ENCODE measurements around the gene GPR183.

GPR183 gene

DNA sequence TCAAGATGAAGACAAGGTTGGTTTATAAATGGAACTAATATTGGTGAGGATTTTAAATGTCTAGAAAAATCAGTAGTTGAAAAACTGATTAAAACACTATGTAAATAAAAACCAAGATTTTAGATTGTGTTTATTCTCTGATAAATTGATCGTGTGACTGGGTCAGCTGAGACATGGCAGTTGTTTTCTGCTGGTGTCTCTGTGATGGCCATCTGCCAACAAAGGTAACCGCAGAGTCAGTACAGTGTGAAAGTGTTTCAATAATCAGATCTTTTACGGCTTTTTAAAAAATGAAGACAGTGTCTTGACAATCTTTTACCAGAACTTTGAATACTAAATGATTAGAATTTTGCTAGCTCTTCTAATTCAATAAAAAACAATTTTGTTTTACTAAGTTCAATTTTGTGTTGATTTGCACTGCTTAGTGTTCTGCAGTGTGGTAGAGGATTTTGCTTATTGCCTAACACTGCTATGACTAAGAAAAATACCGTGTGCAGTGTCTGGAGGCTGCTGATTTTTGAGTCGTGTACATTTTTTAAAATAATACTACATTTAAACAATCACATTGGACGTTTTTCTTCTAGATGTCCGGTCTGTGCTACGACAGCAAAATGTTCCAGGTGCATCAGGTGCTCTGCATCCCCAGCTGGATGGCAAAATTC lies 32.7 kb upstream of the GPR183 start:
- TF ChIP-seq, protein P1, sequence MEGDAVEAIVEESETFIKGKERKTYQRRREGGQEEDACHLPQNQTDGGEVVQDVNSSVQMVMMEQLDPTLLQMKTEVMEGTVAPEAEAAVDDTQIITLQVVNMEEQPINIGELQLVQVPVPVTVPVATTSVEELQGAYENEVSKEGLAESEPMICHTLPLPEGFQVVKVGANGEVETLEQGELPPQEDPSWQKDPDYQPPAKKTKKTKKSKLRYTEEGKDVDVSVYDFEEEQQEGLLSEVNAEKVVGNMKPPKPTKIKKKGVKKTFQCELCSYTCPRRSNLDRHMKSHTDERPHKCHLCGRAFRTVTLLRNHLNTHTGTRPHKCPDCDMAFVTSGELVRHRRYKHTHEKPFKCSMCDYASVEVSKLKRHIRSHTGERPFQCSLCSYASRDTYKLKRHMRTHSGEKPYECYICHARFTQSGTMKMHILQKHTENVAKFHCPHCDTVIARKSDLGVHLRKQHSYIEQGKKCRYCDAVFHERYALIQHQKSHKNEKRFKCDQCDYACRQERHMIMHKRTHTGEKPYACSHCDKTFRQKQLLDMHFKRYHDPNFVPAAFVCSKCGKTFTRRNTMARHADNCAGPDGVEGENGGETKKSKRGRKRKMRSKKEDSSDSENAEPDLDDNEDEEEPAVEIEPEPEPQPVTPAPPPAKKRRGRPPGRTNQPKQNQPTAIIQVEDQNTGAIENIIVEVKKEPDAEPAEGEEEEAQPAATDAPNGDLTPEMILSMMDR (IDR thresholded peaks at IDR 0.05): no peak
- no peak for TF ChIP-seq ZFX (IDR thresholded peaks at IDR 0.05; ENCODE audit: borderline replicate concordance)
- H3K27ac ChIP-seq: no peak overlapping the region

DNA sequence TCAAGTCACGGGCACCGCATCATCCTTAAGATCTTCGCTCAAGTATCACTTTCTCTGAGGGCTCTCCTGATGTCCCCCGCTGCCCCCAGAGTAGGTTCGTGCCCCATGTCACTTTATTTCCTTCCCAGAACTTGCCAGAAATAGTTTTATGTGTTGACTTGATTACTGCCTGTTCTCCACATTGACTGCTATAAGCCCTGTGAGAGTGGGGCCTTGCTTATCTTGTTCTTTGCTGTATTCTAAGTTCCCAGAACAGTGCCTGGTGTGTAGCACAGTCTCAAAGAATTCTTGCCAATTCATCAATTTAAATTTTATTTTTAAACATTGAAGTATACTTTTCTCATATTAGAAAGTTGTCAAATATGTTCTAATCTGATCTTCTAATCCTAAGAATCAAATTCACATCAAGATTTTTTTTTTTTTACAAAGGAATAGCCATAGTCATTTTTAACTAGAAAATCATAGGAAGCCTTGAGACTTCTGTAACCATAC lies 32.1 kb upstream of the GPR183 start:
- no peak overlapping the region for H3K27ac ChIP-seq
- TF ChIP-seq, protein P1 (IDR thresholded peaks at IDR 0.05): no peak
- TF ChIP-seq ZFX (IDR thresholded peaks at IDR 0.05; ENCODE audit: borderline replicate concordance): no peak

DNA sequence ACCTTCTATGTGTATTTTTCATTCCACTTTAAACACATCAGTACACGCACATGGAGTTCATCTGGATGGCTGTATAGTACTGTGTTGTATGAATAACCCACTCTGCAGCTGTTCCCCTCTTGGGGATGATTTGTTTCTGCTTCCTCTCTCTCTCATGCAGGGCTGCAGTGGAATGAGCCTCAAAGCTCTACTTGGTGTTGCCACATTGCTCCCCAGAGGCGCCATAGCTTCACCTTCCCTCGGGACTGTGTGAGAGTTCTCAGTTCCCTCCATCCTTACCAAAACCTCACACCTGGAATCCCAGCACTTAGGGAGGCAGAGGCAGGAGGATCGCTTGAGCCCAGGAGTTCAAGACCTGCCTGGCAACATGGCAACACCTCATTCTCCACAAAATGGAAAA lies 28.4 kb upstream of the GPR183 start:
- H3K27ac ChIP-seq: no peak overlapping the region
- TF ChIP-seq, protein P1 (IDR thresholded peaks at IDR 0.05): no peak
- no peak for TF ChIP-seq ZFX (IDR thresholded peaks at IDR 0.05; ENCODE audit: borderline replicate concordance)

DNA sequence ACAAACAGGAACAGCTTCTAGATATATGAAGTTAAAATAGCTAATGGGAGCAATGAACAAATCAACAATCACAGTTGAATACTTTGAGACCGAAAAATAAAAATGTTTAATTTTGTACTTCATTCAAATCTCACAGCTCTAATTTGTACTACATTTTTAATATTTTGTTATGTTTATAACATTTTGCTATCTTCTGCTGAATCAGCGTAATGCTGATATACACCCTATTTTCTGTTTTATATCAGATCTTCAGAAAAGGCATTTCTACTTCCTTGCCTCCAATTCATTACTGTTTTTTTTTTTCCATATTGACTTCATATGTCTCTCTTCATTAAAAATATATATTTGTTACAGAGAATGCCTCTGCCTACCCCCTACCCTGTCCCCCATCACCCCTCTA lies 27.9 kb upstream of the GPR183 start:
- no peak for TF ChIP-seq ZFX (IDR thresholded peaks at IDR 0.05; ENCODE audit: borderline replicate concordance)
- TF ChIP-seq, protein P1 (IDR thresholded peaks at IDR 0.05): no peak
- H3K27ac ChIP-seq: no peak overlapping the region

DNA sequence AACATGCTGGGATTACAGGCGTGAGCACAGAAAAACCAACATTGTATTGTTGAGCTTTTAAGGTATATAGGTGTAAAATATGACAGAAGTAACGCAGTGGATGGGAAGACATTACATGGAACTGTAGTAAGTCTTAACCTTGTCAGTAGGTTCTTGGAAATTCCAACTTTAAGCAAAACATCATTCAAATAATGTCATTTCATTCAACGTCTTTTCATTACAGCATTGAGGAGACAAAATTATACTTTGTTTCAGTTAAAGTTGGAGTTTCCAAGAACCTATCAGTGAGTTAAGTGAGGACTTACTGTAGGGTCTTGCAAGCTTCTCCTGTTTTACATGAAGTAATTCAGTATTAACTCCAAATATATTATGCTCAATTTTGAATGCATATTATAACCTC lies 27.0 kb upstream of the GPR183 start:
- TF ChIP-seq, protein P1 (IDR thresholded peaks at IDR 0.05): no peak
- no peak for TF ChIP-seq ZFX (IDR thresholded peaks at IDR 0.05; ENCODE audit: borderline replicate concordance)
- no peak overlapping the region for H3K27ac ChIP-seq

DNA sequence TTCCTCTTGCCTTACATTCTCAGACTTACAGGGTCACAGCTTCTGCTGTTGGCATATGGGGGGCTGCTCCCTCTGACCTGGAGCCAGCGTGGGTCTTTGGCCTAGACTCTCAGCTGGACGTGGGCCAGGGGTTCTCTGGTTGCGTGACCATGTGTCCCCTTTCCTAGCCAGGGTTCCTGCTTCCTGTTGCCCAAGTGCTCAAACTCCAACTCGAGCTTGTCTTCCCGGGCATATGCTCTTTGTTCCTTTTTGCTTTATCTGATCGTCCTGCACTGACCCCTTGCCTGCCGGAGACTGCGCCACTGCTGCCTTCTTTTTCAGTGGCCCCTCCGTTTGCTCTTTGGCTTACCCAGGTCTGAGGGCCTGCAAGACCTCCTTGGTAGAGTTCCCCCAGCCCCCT lies 25.3 kb upstream of the GPR183 start:
- no peak overlapping the region for H3K27ac ChIP-seq
- TF ChIP-seq, protein P1 (IDR thresholded peaks at IDR 0.05): no peak
- TF ChIP-seq ZFX (IDR thresholded peaks at IDR 0.05; ENCODE audit: borderline replicate concordance): no peak

DNA sequence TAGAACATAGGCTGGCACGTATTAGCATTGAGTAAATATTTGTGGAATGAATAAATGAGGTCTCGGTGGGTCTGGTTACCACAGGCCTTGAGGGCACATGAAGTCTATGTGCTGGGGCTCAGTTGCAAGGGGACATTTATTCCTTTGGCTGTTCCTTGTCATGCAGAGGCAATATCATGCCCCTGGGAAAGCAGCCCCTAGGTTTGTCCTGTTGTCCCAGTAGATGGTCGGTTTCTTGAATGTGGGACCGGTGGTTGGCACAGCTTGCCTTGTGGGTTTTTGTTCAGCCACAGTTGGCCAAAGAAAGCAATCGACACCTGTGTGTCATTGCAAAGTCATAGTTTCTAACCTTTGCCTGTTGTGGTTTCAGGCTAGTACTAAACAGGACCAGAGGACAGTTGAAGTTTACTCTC lies 24.7 kb upstream of the GPR183 start:
- no peak overlapping the region for H3K27ac ChIP-seq
- no peak for TF ChIP-seq ZFX (IDR thresholded peaks at IDR 0.05; ENCODE audit: borderline replicate concordance)
- TF ChIP-seq, protein P1 (IDR thresholded peaks at IDR 0.05): no peak
